ENCODE measurements around the gene LCN10.

The LCN10 gene

GRCh38 chr9:136751814-136752213, 9.1 kb upstream of the LCN10 start:
- H3K9ac ChIP-seq (ENCODE audit: low read depth, low read length), result no peak overlapping the region
- H3K4me1 ChIP-seq (ENCODE audit: control insufficient read depth, insufficient read depth, low read length), result no peaks in the 10 kb centered on the region
- no peaks in the 10 kb centered on the region; the same call in 1 of the 2 replicates for H3K9me3 ChIP-seq (ENCODE audit: control insufficient read depth, insufficient read depth, low read length)
- H3K4me3 ChIP-seq (ENCODE audit: low read depth, low read length), result no peak overlapping the region
- H3K27me3 ChIP-seq (ENCODE audit: control insufficient read depth, insufficient read depth, low read length), result no peaks in the 10 kb centered on the region
- no peak overlapping the region for H3K27ac ChIP-seq (ENCODE audit: low read depth, low read length)
- no peaks in the 10 kb centered on the region for H3K36me3 ChIP-seq (ENCODE audit: control insufficient read depth, insufficient read depth, low read length)

- H3K4me3 ChIP-seq (ENCODE audit: low read depth, low read length), result no peak overlapping the region
- no peaks in the 10 kb centered on the region for H3K4me1 ChIP-seq (ENCODE audit: control insufficient read depth, insufficient read depth, low read length)
- no peaks in the 10 kb centered on the region for H3K27me3 ChIP-seq (ENCODE audit: control insufficient read depth, insufficient read depth, low read length)
- no peaks in the 10 kb centered on the region; the same call in 1 of the 2 replicates for H3K9me3 ChIP-seq (ENCODE audit: control insufficient read depth, insufficient read depth, low read length)
- H3K36me3 ChIP-seq (ENCODE audit: control insufficient read depth, insufficient read depth, low read length), result no peaks in the 10 kb centered on the region
- H3K27ac ChIP-seq (ENCODE audit: low read depth, low read length), result no peak overlapping the region
- no peak overlapping the region for H3K9ac ChIP-seq (ENCODE audit: low read depth, low read length)
Measured at GRCh38 chr9:136751244-136751643, 8.5 kb upstream of the LCN10 start.

GRCh38 chr9:136750526-136750925, 7.8 kb upstream of the LCN10 start:
- Histone ChIP-seq H3K4me3 (ENCODE audit: low read depth, low read length) (no peak overlapping the region), H3K9me3 (ENCODE audit: control insufficient read depth, insufficient read depth, low read length) (no peaks in the 10 kb centered on the region; the same call in 1 of the 2 replicates), H3K9ac (ENCODE audit: low read depth, low read length) (no peak overlapping the region), H3K4me1 (ENCODE audit: control insufficient read depth, insufficient read depth, low read length) (no peaks in the 10 kb centered on the region), H3K27me3 (ENCODE audit: control insufficient read depth, insufficient read depth, low read length) (no peaks in the 10 kb centered on the region), H3K36me3 (ENCODE audit: control insufficient read depth, insufficient read depth, low read length) (no peaks in the 10 kb centered on the region), H3K27ac (ENCODE audit: low read depth, low read length) (no peak overlapping the region)

- Histone ChIP-seq H3K9me3 (ENCODE audit: control insufficient read depth, insufficient read depth, low read length) (no peaks in the 10 kb centered on the region; the same call in 1 of the 2 replicates), H3K36me3 (ENCODE audit: control insufficient read depth, insufficient read depth, low read length) (no peaks in the 10 kb centered on the region), H3K9ac (ENCODE audit: low read depth, low read length) (no peak overlapping the region), H3K27me3 (ENCODE audit: control insufficient read depth, insufficient read depth, low read length) (no peaks in the 10 kb centered on the region), H3K4me3 (ENCODE audit: low read depth, low read length) (no peak overlapping the region), H3K27ac (ENCODE audit: low read depth, low read length) (no peak overlapping the region), H3K4me1 (ENCODE audit: control insufficient read depth, insufficient read depth, low read length) (no peaks in the 10 kb centered on the region)
Measured at GRCh38 chr9:136748666-136749611, 6.2 kb upstream of the LCN10 start.

- H3K9ac ChIP-seq (ENCODE audit: low read depth, low read length), result no peak within 1 kb of the TSS
- H3K9me3 ChIP-seq (ENCODE audit: control insufficient read depth, insufficient read depth, low read length), result no peaks in the 10 kb centered on the region; the same call in 1 of the 2 replicates
- no peak within 1 kb of the TSS for H3K4me3 ChIP-seq (ENCODE audit: low read depth, low read length)
- H3K27ac ChIP-seq (ENCODE audit: low read depth, low read length), result no peak within 1 kb of the TSS
- H3K36me3 ChIP-seq (ENCODE audit: control insufficient read depth, insufficient read depth, low read length), result no peaks in the 10 kb centered on the region
- no peaks in the 10 kb centered on the region for H3K27me3 ChIP-seq (ENCODE audit: control insufficient read depth, insufficient read depth, low read length)
- no peaks in the 10 kb centered on the region for H3K4me1 ChIP-seq (ENCODE audit: control insufficient read depth, insufficient read depth, low read length)
Measured at GRCh38 chr9:136748201-136748600, 5.5 kb upstream of the LCN10 start, which contains the start of gene LCN6. Gene LCN6 (minus strand): TSS chr9:136748525. CDS start chr9:136748483, 42 bp downstream.

GRCh38 chr9:136747161-136748060, 4.7 kb upstream of the LCN10 start:
- Histone ChIP-seq H3K27ac (ENCODE audit: low read depth, low read length) (no peak overlapping the region), H3K4me3 (ENCODE audit: low read depth, low read length) (no peak overlapping the region), H3K9me3 (ENCODE audit: control insufficient read depth, insufficient read depth, low read length) (no peaks in the 10 kb centered on the region; the same call in 1 of the 2 replicates), H3K4me1 (ENCODE audit: control insufficient read depth, insufficient read depth, low read length) (no peaks in the 10 kb centered on the region), H3K27me3 (ENCODE audit: control insufficient read depth, insufficient read depth, low read length) (no peaks in the 10 kb centered on the region), H3K36me3 (ENCODE audit: control insufficient read depth, insufficient read depth, low read length) (no peaks in the 10 kb centered on the region), H3K9ac (ENCODE audit: low read depth, low read length) (no peak overlapping the region)

GRCh38 chr9:136746621-136747020, 3.9 kb upstream of the LCN10 start:
- no peaks in the 10 kb centered on the region for H3K27me3 ChIP-seq (ENCODE audit: control insufficient read depth, insufficient read depth, low read length)
- H3K9ac ChIP-seq (ENCODE audit: low read depth, low read length), result no peak overlapping the region
- no peaks in the 10 kb centered on the region; the same call in 1 of the 2 replicates for H3K9me3 ChIP-seq (ENCODE audit: control insufficient read depth, insufficient read depth, low read length)
- no peaks in the 10 kb centered on the region for H3K36me3 ChIP-seq (ENCODE audit: control insufficient read depth, insufficient read depth, low read length)
- no peak overlapping the region for H3K27ac ChIP-seq (ENCODE audit: low read depth, low read length)
- no peaks in the 10 kb centered on the region for H3K4me1 ChIP-seq (ENCODE audit: control insufficient read depth, insufficient read depth, low read length)
- H3K4me3 ChIP-seq (ENCODE audit: low read depth, low read length), result no peak overlapping the region

GRCh38 chr9:136746155-136746490, 3.4 kb upstream of the LCN10 start:
- Histone ChIP-seq H3K9me3 (ENCODE audit: control insufficient read depth, insufficient read depth, low read length) (no peaks in the 10 kb centered on the region; the same call in 1 of the 2 replicates), H3K4me3 (ENCODE audit: low read depth, low read length) (no peak overlapping the region), H3K27me3 (ENCODE audit: control insufficient read depth, insufficient read depth, low read length) (no peaks in the 10 kb centered on the region), H3K27ac (ENCODE audit: low read depth, low read length) (no peak overlapping the region), H3K36me3 (ENCODE audit: control insufficient read depth, insufficient read depth, low read length) (no peaks in the 10 kb centered on the region), H3K9ac (ENCODE audit: low read depth, low read length) (no peak overlapping the region), H3K4me1 (ENCODE audit: control insufficient read depth, insufficient read depth, low read length) (no peaks in the 10 kb centered on the region)

GRCh38 chr9:136745389-136746154, 2.8 kb upstream of the LCN10 start:
- Histone ChIP-seq H3K27me3 (ENCODE audit: control insufficient read depth, insufficient read depth, low read length) (no peaks in the 10 kb centered on the region), H3K4me1 (ENCODE audit: control insufficient read depth, insufficient read depth, low read length) (no peaks in the 10 kb centered on the region), H3K9me3 (ENCODE audit: control insufficient read depth, insufficient read depth, low read length) (no peaks in the 10 kb centered on the region), H3K4me3 (ENCODE audit: low read depth, low read length) (no peak overlapping the region), H3K9ac (ENCODE audit: low read depth, low read length) (no peak overlapping the region), H3K27ac (ENCODE audit: low read depth, low read length) (no peak overlapping the region), H3K36me3 (ENCODE audit: control insufficient read depth, insufficient read depth, low read length) (no peaks in the 10 kb centered on the region)

- Histone ChIP-seq H3K27me3 (ENCODE audit: control insufficient read depth, insufficient read depth, low read length) (no peaks in the 10 kb centered on the region), H3K9me3 (ENCODE audit: control insufficient read depth, insufficient read depth, low read length) (no peaks in the 10 kb centered on the region), H3K27ac (ENCODE audit: low read depth, low read length) (no peak overlapping the region), H3K9ac (ENCODE audit: low read depth, low read length) (no peak overlapping the region), H3K36me3 (ENCODE audit: control insufficient read depth, insufficient read depth, low read length) (no peaks in the 10 kb centered on the region), H3K4me3 (ENCODE audit: low read depth, low read length) (no peak overlapping the region), H3K4me1 (ENCODE audit: control insufficient read depth, insufficient read depth, low read length) (no peaks in the 10 kb centered on the region)
Measured at GRCh38 chr9:136744773-136745172, 2.0 kb upstream of the LCN10 start.

All from HUES48 (cell line).